ENCODE data around the gene CMTM1. TPM values are rescaled to one million over a fixed set of nuclear protein-coding genes. Genes with fewer than 3 reads are reported as not detected.

CMTM1 gene
- total RNA-seq, 4 donors from 2014 or later, result 2.0 to 5.1 (median 2.1) TPM; not detected in 1

DNA sequence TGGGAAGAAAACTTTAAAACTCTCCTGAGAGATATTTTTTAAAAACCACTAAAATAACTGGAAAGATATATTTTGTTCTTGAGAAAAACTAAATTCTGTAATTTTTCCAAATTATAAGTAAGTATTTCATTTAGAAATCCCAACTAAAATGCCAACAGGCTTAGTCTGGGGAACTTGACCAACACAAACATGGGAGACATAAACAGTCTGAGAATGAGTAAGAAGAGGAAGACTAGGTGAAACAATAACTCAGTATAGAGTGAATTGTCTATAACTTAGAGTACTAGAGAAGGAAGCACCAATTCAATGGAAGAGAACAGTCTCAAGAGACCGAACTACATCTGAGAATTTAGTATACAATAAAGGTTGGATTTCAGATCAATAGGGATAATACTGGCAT lies 2.9 kb downstream of the CMTM1 start:
- Histone ChIP-seq H3K4me1 (peaks cover 0 to 12% (median 2%) of the 10 kb centered on the region in 4 donors), H3K4me3 (no peak overlapping the region), H3K36me3 (peaks cover 0 to 34% (median 0%) of the 10 kb centered on the region in 3 donors), H3K27me3 (no peaks in the 10 kb centered on the region), H3K9me3 (no peaks in the 10 kb centered on the region), H3K27ac (no peak overlapping the region)
- 87 to 96% methylated on average over 1 of the region's 1 CpG for WGBS, 2 donors
- TF ChIP-seq POLR2A (IDR thresholded peaks at IDR 0.05) (no peak), EP300 (IDR thresholded peaks at IDR 0.05) (no peak)
- TF ChIP-seq, protein P1, sequence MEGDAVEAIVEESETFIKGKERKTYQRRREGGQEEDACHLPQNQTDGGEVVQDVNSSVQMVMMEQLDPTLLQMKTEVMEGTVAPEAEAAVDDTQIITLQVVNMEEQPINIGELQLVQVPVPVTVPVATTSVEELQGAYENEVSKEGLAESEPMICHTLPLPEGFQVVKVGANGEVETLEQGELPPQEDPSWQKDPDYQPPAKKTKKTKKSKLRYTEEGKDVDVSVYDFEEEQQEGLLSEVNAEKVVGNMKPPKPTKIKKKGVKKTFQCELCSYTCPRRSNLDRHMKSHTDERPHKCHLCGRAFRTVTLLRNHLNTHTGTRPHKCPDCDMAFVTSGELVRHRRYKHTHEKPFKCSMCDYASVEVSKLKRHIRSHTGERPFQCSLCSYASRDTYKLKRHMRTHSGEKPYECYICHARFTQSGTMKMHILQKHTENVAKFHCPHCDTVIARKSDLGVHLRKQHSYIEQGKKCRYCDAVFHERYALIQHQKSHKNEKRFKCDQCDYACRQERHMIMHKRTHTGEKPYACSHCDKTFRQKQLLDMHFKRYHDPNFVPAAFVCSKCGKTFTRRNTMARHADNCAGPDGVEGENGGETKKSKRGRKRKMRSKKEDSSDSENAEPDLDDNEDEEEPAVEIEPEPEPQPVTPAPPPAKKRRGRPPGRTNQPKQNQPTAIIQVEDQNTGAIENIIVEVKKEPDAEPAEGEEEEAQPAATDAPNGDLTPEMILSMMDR (IDR thresholded peaks at IDR 0.05), result no peak
- DNase-seq (ENCODE audit: low spot score in 2 of 2), result no peak

- H3K27me3 ChIP-seq, result no peaks in the 10 kb centered on the region
- H3K27ac ChIP-seq, result peak overlapping the region in 2 of 4 donors; percentile 38 to 49
- no peak for DNase-seq (ENCODE audit: low spot score in 2 of 2)
- peaks cover 0 to 26% (median 0%) of the 10 kb centered on the region in 3 donors for H3K36me3 ChIP-seq
- WGBS, 2 donors, result 35 to 48% methylated on average over 3 of the region's 3 CpGs
- TF ChIP-seq EP300 (IDR thresholded peaks at IDR 0.05) (no peak), POLR2A (IDR thresholded peaks at IDR 0.05) (no peak)
- TF ChIP-seq, protein P1 (IDR thresholded peaks at IDR 0.05), result no peak
- H3K9me3 ChIP-seq, result no peaks in the 10 kb centered on the region
- H3K4me3 ChIP-seq, result no peak overlapping the region
- H3K4me1 ChIP-seq, result peaks cover 0 to 12% (median 2%) of the 10 kb centered on the region in 4 donors
Measured at GRCh38 chr16:66569827-66570405, 3.7 kb downstream of the CMTM1 start.

DNA sequence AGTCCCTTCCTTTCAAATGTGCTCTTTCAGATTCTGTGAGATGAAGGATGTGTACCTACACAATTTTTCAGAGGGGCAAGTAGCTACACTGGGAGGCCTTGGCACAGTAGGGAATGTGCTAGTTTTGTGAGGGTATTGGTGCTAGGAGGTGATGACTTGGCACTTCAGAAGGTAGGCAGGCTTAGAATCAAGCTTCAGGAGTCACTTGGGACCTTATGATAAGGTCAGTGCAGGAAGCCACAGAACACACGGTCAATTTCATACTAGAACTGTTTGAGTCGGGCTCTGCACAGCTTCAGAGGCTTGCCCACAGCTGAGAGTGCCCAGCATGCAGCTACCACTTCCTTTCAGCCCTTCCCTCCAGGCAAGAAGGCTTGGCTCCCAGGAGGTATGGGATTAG lies 6.1 kb downstream of the CMTM1 start:
- Histone ChIP-seq H3K4me3 (no peak overlapping the region), H3K36me3 (peaks cover 0 to 3% (median 0%) of the 10 kb centered on the region in 3 donors), H3K27ac (no peak overlapping the region), H3K9me3 (no peaks in the 10 kb centered on the region), H3K4me1 (peaks cover 0 to 24% (median 2%) of the 10 kb centered on the region in 4 donors), H3K27me3 (no peaks in the 10 kb centered on the region)
- TF ChIP-seq POLR2A (IDR thresholded peaks at IDR 0.05), result no peak
- TF ChIP-seq, protein P1 (IDR thresholded peaks at IDR 0.05), result no peak
- TF ChIP-seq EP300 (IDR thresholded peaks at IDR 0.05), result no peak
- 55 to 60% methylated on average over 2 of the region's 2 CpGs for WGBS, 2 donors
- DNase-seq (ENCODE audit: low spot score in 2 of 2), result no peak

DNA sequence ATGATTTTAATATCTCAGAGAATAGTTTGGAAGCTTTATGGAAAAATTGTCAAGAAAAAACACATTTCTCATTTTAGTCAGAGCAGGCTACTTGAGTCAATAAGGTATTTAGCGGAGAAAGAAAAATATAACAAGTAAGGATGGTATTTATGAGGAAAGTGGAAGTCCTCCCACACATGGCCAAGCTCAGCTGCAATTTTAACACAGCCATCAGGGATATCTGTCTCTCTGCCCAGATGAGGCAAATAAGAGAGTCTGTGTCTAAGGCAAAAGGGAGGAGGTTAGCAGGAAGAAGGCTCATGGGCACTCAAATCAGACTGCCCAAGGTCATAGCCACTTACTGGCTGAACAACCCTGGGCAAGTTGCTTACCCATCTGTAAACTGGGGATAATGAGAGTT lies 7.8 kb downstream of the CMTM1 start:
- TF ChIP-seq, protein P1 (IDR thresholded peaks at IDR 0.05), result no peak
- Histone ChIP-seq H3K27me3 (peaks cover 0 to 13% of the 10 kb centered on the region in 2 donors), H3K27ac (no peak overlapping the region), H3K4me1 (peaks cover 0 to 38% (median 6%) of the 10 kb centered on the region in 4 donors), H3K9me3 (no peaks in the 10 kb centered on the region), H3K4me3 (no peak overlapping the region), H3K36me3 (no peaks in the 10 kb centered on the region)
- no peak for DNase-seq (ENCODE audit: low spot score in 2 of 2)
- WGBS, 2 donors, result 68 to 75% methylated on average over 1 of the region's 1 CpG

DNA sequence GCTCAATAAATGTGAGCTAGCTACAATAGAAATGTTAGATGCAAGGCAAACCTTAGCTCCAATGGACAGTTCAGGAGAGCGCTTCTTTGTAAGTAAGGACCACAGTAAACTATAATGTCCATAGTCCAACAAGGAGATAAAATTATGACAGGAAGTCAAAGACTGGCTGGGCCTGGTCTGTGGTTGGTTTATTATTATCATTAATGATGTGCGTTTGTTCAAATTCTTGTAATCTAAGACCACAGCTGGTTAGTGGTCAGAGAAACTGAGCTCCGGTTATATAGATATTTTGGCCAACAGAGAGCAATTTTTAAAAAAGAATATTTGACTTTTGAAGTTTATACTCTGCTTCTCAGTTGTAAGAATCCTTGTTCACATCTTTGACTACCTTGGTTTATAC lies 8.3 kb downstream of the CMTM1 start:
- Histone ChIP-seq H3K27me3 (peaks cover 0 to 13% of the 10 kb centered on the region in 2 donors), H3K4me1 (peaks cover 0 to 40% (median 6%) of the 10 kb centered on the region in 4 donors), H3K9me3 (no peaks in the 10 kb centered on the region), H3K4me3 (no peak overlapping the region), H3K27ac (no peak overlapping the region), H3K36me3 (no peaks in the 10 kb centered on the region)
- DNase-seq (ENCODE audit: low spot score in 2 of 2), result no peak
- 89 to 91% methylated on average over 3 of the region's 3 CpGs for WGBS, 2 donors
- TF ChIP-seq, protein P1 (IDR thresholded peaks at IDR 0.05), result no peak
- no peak for TF ChIP-seq EP300 (IDR thresholded peaks at IDR 0.05)
